ENCODE results near the gene CREB3L2. TPM values are rescaled to one million over a fixed set of nuclear protein-coding genes. Genes with fewer than 3 reads are reported as not detected.

The CREB3L2 gene
- total RNA-seq, 1 donor from 2014 or later: 12.5 TPM

DNA sequence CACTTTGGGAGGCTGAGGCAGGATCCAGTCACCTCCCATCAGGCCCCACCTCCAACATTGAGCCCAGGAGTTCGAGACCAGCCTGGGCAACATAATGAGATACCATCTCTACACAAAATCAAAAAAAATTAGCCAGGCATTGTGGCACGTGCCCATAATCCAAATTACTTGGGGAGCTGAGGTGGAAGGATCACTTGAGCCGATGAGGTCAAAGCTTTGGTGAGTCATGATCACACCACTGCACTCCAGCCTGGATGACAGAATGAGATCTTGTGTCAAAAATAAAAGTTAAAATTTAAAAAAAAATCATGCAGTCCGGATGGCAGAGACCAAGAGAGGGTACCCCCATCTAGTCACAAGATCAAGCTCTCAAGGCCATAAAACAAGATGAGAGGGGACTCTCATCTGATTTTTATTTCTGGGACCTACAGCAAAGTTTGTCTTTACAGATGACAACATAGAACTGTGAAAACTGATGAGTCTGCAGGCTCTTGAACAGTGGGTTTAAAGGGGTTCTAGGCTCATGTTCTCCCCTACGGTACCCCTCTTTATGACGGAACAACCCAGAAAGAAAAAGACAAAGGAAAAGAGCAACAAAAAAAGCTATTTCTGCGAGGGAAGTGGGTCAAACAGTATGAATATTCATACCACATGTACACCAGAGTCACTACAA, 28.9 kb upstream of the CREB3L2 start:
- Histone ChIP-seq H3K27me3 (ENCODE audit: control insufficient read depth in 3 of 3, insufficient read depth in 3 of 3, low read length in 3 of 3) (no peaks in the 10 kb centered on the region), H3K9ac (ENCODE audit: low read depth in 1 of 3, low read length in 3 of 3) (no peak overlapping the region), H3K27ac (ENCODE audit: low read depth, low read length) (no peak overlapping the region), H3K9me3 (ENCODE audit: control insufficient read depth in 3 of 3, low read length in 3 of 3) (no peaks in the 10 kb centered on the region), H3K4me3 (ENCODE audit: low read length in 3 of 3) (no peak overlapping the region), H3K36me3 (ENCODE audit: control insufficient read depth in 3 of 3, insufficient read depth in 3 of 3, low read length in 3 of 3) (no peaks in the 10 kb centered on the region), H3K4me1 (ENCODE audit: control insufficient read depth in 3 of 3, insufficient read depth in 3 of 3, low read length in 3 of 3) (no peaks in the 10 kb centered on the region)

DNA sequence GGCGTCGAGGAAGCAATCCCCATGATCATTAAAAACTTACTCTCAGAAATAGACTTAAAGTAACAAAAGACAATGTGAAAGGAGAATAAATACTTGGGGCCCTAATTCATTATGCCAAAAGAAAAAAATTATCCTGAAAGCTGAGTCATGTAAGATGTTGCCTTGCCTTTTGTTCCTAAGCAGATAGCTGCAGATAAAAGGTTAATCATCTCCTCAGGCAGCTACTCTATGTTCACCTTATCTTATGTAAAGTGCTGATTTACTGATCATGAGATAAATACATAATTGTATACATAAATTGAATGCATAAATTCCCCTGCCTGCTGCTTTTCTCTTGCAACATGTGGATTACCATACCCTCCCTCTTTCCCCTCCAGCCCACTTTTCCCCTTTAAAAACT, 28.1 kb upstream of the CREB3L2 start:
- Histone ChIP-seq H3K9ac (ENCODE audit: low read depth in 1 of 3, low read length in 3 of 3) (no peak overlapping the region), H3K27me3 (ENCODE audit: control insufficient read depth in 3 of 3, insufficient read depth in 3 of 3, low read length in 3 of 3) (no peaks in the 10 kb centered on the region), H3K36me3 (ENCODE audit: control insufficient read depth in 3 of 3, insufficient read depth in 3 of 3, low read length in 3 of 3) (no peaks in the 10 kb centered on the region), H3K4me3 (ENCODE audit: low read length in 3 of 3) (no peak overlapping the region), H3K27ac (ENCODE audit: low read depth, low read length) (no peak overlapping the region), H3K4me1 (ENCODE audit: control insufficient read depth in 3 of 3, insufficient read depth in 3 of 3, low read length in 3 of 3) (no peaks in the 10 kb centered on the region), H3K9me3 (ENCODE audit: control insufficient read depth in 3 of 3, low read length in 3 of 3) (no peaks in the 10 kb centered on the region)

DNA sequence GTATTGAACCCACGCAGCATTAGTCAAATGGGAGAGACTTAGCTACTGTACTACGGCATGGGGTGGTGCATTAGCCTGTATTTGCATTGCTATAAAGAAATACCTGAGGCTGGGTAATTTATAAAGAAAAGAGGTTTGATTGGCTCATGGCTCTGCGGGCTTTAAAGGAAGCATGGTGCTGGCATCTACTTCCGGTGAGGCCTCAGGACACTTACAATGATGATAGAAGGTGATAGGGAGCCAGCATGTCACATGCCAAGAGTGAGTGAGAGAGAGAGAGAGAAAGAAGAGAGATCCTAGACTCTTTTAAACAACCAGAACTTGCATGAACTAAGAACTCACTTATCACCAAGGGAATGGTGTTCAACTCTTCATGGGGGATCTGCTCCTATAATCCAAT, 27.2 kb upstream of the CREB3L2 start:
- H3K27me3 ChIP-seq (ENCODE audit: control insufficient read depth in 3 of 3, insufficient read depth in 3 of 3, low read length in 3 of 3): no peaks in the 10 kb centered on the region

DNA sequence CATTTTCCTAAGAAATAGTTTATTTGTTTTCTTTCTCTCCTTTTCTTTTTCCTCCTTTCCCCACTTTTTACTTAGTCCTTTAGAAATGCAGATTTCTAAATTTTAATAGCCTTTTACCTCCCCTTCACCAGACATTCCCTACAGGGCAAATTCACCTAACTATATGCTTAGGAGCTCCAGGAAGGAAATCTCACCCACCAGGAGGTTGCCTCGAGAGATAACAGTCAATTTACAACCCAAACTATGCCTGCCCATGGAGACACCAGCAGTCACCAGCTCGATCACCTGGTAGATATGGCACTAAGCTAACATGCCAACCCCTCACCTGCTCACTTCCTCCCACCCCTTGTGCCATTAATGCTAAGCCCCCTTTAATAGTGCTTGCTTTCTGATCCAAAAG, 25.2 kb upstream of the CREB3L2 start:
- Histone ChIP-seq H3K4me1 (ENCODE audit: control insufficient read depth in 3 of 3, insufficient read depth in 3 of 3, low read length in 3 of 3) (no peaks in the 10 kb centered on the region), H3K27ac (ENCODE audit: low read depth, low read length) (no peak overlapping the region), H3K4me3 (ENCODE audit: low read length in 3 of 3) (no peak overlapping the region), H3K36me3 (ENCODE audit: control insufficient read depth in 3 of 3, insufficient read depth in 3 of 3, low read length in 3 of 3) (no peaks in the 10 kb centered on the region), H3K27me3 (ENCODE audit: control insufficient read depth in 3 of 3, insufficient read depth in 3 of 3, low read length in 3 of 3) (no peaks in the 10 kb centered on the region), H3K9me3 (ENCODE audit: control insufficient read depth in 3 of 3, low read length in 3 of 3) (no peaks in the 10 kb centered on the region), H3K9ac (ENCODE audit: low read depth in 1 of 3, low read length in 3 of 3) (no peak overlapping the region)

More for the DNA sequence above, 27.2 kb upstream of the CREB3L2 start:
- no peak overlapping the region for H3K27ac ChIP-seq (ENCODE audit: low read depth, low read length)
- no peak overlapping the region for H3K4me3 ChIP-seq (ENCODE audit: low read length in 3 of 3)
- H3K9me3 ChIP-seq (ENCODE audit: control insufficient read depth in 3 of 3, low read length in 3 of 3): no peaks in the 10 kb centered on the region
- H3K9ac ChIP-seq (ENCODE audit: low read depth in 1 of 3, low read length in 3 of 3): no peak overlapping the region
- H3K36me3 ChIP-seq (ENCODE audit: control insufficient read depth in 3 of 3, insufficient read depth in 3 of 3, low read length in 3 of 3): no peaks in the 10 kb centered on the region
- H3K4me1 ChIP-seq (ENCODE audit: control insufficient read depth in 3 of 3, insufficient read depth in 3 of 3, low read length in 3 of 3): no peaks in the 10 kb centered on the region

DNA sequence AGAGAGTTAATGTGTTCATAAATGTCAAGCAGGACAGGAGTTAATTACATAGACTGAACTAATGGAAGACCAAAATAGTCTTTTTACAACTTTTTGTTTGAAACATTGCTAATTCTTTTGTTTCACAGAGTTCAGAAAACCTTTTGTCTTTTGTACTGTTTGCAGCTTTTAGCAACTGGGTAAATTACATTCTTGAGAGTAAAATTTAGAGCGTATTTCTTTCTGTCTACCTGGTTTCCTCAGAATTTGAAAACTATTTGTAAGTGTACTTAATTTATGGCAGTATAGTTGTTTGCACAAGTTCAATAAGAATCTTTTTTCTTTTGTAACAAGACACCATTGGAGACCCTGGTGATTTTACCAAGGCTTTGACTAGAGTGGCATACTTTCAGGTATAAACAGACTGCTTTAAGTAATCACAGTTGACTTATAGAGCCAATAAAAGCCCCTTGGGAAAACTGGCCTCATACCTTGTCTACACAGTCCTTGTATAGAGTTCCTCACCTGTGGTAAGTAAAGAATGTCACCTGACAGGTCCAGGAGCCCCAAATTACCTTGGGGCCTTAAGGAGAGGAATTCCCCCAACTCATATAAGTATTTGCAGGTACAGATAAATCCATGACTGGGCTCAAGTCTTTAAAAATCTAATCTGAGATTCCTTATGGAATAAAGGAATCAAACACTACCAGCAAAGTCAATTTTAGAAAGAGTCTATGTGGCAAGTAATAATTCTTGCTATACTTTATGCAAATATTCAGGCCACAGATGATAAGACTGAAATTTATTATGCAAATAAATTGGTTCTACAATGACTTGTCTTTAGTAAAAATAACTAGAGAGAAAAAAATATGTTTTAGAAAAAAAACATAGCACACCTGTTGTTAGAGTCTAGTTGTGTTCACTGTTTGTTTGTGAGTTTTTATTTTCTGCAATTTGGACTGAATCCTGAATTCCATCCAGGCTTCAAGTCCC, 23.6 kb upstream of the CREB3L2 start:
- Histone ChIP-seq H3K4me3 (ENCODE audit: low read length in 3 of 3) (no peak overlapping the region), H3K4me1 (ENCODE audit: control insufficient read depth in 3 of 3, insufficient read depth in 3 of 3, low read length in 3 of 3) (no peaks in the 10 kb centered on the region), H3K36me3 (ENCODE audit: control insufficient read depth in 3 of 3, insufficient read depth in 3 of 3, low read length in 3 of 3) (no peaks in the 10 kb centered on the region), H3K27me3 (ENCODE audit: control insufficient read depth in 3 of 3, insufficient read depth in 3 of 3, low read length in 3 of 3) (no peaks in the 10 kb centered on the region), H3K9me3 (ENCODE audit: control insufficient read depth in 3 of 3, low read length in 3 of 3) (no peaks in the 10 kb centered on the region), H3K27ac (ENCODE audit: low read depth, low read length) (no peak overlapping the region), H3K9ac (ENCODE audit: low read depth in 1 of 3, low read length in 3 of 3) (no peak overlapping the region)

DNA sequence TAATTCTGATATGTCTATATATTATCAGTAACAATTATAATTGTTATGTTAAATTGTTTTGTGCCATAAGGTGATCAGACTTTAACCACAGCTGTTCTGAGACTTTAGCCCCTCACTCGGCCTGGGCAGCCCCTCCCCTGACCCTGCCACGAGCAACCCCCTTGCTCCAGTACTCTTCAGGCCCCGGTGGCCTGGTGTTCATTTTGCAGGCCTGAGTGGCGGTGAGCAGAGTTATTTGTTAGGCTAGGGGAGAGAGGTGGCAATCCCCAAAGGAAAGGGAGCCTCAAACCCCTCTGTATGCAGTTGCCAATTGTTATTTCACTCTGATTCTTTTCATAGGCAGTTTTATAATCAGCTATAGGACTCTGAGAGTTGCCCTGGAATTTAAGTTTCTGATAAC, 22.9 kb upstream of the CREB3L2 start:
- H3K27ac ChIP-seq (ENCODE audit: low read depth, low read length): no peak overlapping the region
- H3K9me3 ChIP-seq (ENCODE audit: control insufficient read depth in 3 of 3, low read length in 3 of 3): no peaks in the 10 kb centered on the region
- no peak overlapping the region for H3K4me3 ChIP-seq (ENCODE audit: low read length in 3 of 3)
- no peaks in the 10 kb centered on the region for H3K36me3 ChIP-seq (ENCODE audit: control insufficient read depth in 3 of 3, insufficient read depth in 3 of 3, low read length in 3 of 3)
- H3K9ac ChIP-seq (ENCODE audit: low read depth in 1 of 3, low read length in 3 of 3): no peak overlapping the region
- H3K27me3 ChIP-seq (ENCODE audit: control insufficient read depth in 3 of 3, insufficient read depth in 3 of 3, low read length in 3 of 3): no peaks in the 10 kb centered on the region
- no peaks in the 10 kb centered on the region for H3K4me1 ChIP-seq (ENCODE audit: control insufficient read depth in 3 of 3, insufficient read depth in 3 of 3, low read length in 3 of 3)

DNA sequence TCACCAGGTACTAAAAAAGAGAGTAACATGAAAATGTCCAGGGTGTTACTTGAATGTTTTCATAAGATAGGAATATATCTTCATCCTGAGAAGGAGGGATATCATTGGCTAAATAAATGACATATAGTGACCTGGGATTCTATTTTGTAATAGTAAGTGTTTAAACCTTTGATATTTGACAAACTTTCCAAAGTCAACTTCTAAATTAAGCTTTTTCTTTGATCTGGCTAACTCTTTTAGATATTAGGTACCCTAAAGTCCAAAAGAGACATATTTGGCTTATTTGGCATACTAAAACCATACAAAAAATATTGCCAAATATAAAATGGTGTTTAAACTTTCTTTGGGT, 22.4 kb upstream of the CREB3L2 start:
- no peak overlapping the region for H3K4me3 ChIP-seq (ENCODE audit: low read length in 3 of 3)
- H3K9ac ChIP-seq (ENCODE audit: low read depth in 1 of 3, low read length in 3 of 3): no peak overlapping the region
- no peaks in the 10 kb centered on the region for H3K4me1 ChIP-seq (ENCODE audit: control insufficient read depth in 3 of 3, insufficient read depth in 3 of 3, low read length in 3 of 3)
- no peak overlapping the region for H3K27ac ChIP-seq (ENCODE audit: low read depth, low read length)
- H3K36me3 ChIP-seq (ENCODE audit: control insufficient read depth in 3 of 3, insufficient read depth in 3 of 3, low read length in 3 of 3): no peaks in the 10 kb centered on the region
- no peaks in the 10 kb centered on the region for H3K27me3 ChIP-seq (ENCODE audit: control insufficient read depth in 3 of 3, insufficient read depth in 3 of 3, low read length in 3 of 3)
- H3K9me3 ChIP-seq (ENCODE audit: control insufficient read depth in 3 of 3, low read length in 3 of 3): no peaks in the 10 kb centered on the region

DNA sequence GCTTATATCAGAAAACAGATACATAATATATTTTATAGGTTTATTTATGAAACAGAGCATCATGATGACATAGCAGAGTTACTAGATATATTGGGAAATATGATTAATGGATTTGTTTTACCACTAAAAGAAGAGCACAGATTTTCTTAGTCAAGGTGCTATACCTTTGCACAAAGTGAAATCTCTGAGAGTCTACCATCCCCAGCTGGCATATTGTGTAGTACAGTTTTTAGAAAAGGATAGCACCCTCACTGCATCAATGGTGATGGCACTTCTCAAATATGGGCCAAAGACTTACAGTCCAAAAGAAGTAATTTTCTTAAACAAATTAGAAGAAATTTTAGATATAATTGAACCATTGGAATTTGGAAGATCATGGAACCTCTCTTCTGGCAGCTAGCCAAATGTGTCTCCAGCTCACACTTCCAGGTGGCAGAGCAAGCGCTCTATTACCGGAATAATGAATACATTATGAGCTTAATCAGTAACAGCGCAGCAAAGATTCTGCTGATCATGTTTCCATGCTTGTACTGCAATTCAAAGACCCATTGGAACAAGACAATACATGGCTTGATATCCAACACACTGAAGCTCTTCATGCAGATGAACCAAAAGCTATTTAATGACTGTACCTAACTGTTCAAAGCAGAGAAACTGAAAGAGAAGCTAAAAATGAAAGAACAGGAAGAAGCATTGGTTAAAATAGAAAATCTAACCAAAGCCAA, 21.9 kb upstream of the CREB3L2 start:
- H3K4me1 ChIP-seq (ENCODE audit: control insufficient read depth in 3 of 3, insufficient read depth in 3 of 3, low read length in 3 of 3): no peaks in the 10 kb centered on the region
- H3K9ac ChIP-seq (ENCODE audit: low read depth in 1 of 3, low read length in 3 of 3): no peak overlapping the region
- H3K27me3 ChIP-seq (ENCODE audit: control insufficient read depth in 3 of 3, insufficient read depth in 3 of 3, low read length in 3 of 3): no peaks in the 10 kb centered on the region
- no peaks in the 10 kb centered on the region for H3K36me3 ChIP-seq (ENCODE audit: control insufficient read depth in 3 of 3, insufficient read depth in 3 of 3, low read length in 3 of 3)
- H3K9me3 ChIP-seq (ENCODE audit: control insufficient read depth in 3 of 3, low read length in 3 of 3): no peaks in the 10 kb centered on the region
- no peak overlapping the region for H3K4me3 ChIP-seq (ENCODE audit: low read length in 3 of 3)
- H3K27ac ChIP-seq (ENCODE audit: low read depth, low read length): no peak overlapping the region

DNA sequence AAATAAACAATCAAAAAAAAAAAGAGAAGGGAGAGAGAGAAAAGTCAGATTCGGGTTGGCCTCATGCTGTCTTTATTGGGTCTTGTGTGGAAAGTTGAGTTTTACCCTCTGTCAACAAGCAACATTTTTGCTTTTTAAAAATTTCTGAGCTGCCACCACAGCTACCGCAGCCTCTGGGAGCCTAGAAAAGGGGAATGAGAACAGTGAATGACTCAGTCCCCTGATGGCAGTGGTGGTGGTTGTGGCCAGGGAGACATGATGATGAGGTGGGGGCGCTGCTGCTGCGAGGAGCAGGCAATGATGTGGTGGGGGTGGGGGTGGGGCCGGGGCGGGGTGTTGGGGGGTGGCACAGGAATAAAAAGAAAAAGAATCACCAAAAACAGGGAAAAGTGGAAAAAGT, 20.0 kb upstream of the CREB3L2 start:
- Histone ChIP-seq H3K36me3 (ENCODE audit: control insufficient read depth in 3 of 3, insufficient read depth in 3 of 3, low read length in 3 of 3) (no peaks in the 10 kb centered on the region), H3K27me3 (ENCODE audit: control insufficient read depth in 3 of 3, insufficient read depth in 3 of 3, low read length in 3 of 3) (no peaks in the 10 kb centered on the region), H3K9me3 (ENCODE audit: control insufficient read depth in 3 of 3, low read length in 3 of 3) (no peaks in the 10 kb centered on the region), H3K4me1 (ENCODE audit: control insufficient read depth in 3 of 3, insufficient read depth in 3 of 3, low read length in 3 of 3) (no peaks in the 10 kb centered on the region), H3K4me3 (ENCODE audit: low read length in 3 of 3) (no peak overlapping the region), H3K27ac (ENCODE audit: low read depth, low read length) (no peak overlapping the region), H3K9ac (ENCODE audit: low read depth in 1 of 3, low read length in 3 of 3) (no peak overlapping the region)

DNA sequence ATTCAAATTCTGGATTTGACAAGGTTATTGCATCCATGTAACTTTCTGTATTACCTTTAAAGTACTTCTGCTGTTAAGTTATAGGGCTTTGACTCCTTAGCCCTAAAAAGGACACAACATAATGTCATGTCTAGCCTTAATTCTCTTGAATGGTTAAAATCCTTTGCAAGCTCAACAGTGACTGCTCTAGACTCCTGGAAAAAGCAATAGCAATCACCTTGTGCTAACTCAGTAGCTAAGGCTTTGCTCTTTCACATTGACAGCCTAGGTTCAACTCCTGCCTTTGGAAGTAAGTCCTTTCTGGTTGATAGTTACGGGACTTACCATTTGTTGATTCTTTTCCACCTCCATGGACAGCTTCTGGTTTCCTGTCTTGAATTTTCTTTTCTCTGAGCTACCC, 16.1 kb upstream of the CREB3L2 start:
- no peaks in the 10 kb centered on the region for H3K36me3 ChIP-seq (ENCODE audit: control insufficient read depth in 3 of 3, insufficient read depth in 3 of 3, low read length in 3 of 3)
- no peak overlapping the region for H3K27ac ChIP-seq (ENCODE audit: low read depth, low read length)
- no peaks in the 10 kb centered on the region for H3K9me3 ChIP-seq (ENCODE audit: control insufficient read depth in 3 of 3, low read length in 3 of 3)
- no peak overlapping the region for H3K9ac ChIP-seq (ENCODE audit: low read depth in 1 of 3, low read length in 3 of 3)
- H3K27me3 ChIP-seq (ENCODE audit: control insufficient read depth in 3 of 3, insufficient read depth in 3 of 3, low read length in 3 of 3): no peaks in the 10 kb centered on the region
- H3K4me3 ChIP-seq (ENCODE audit: low read length in 3 of 3): no peak overlapping the region
- H3K4me1 ChIP-seq (ENCODE audit: control insufficient read depth in 3 of 3, insufficient read depth in 3 of 3, low read length in 3 of 3): no peaks in the 10 kb centered on the region
